PC-3 (cell line): ENCODE measurements around the gene ZMYND10.

Source experiments
- CTCF ChIP-seq: fragments of 300-600 bp; sonication (generic); conservative IDR thresholded peaks from 2 replicates; pipeline ENCODE4 v1.5.1; 2017; ENCODE audit warnings: antibody characterized with exemption, low read depth, mild to moderate bottlenecking, low read length
- EZH2phosphoT487 ChIP-seq: fragments of 300-600 bp; sonication (generic); IDR thresholded peaks from 2 replicates; pipeline ENCODE4 v1.6.1; 2018; ENCODE audit warnings: mild to moderate bottlenecking, antibody characterized with exemption, low read length, borderline replicate concordance

GRCh38 chr3:50302095-50303012 is 43.2 kb downstream of the ZMYND10 start:
- no peak for TF ChIP-seq CTCF
- TF ChIP-seq EZH2phosphoT487, result no peak
